Hepatic stellate cell (primary cell): ENCODE results near the gene FAM228B.
A peak's percentile ranks its signal among the peaks of the same experiment; 100 is the strongest.
"Not testable (repeated sequence)": the region's sequence is repeated elsewhere in the genome, so short reads cannot be mapped to it uniquely, and the experiment has no call there.

Experiments
- DNase-seq: peaks from one replicate; pipeline ENCODE4 v3.0.0; 2011; ENCODE audit warnings: low spot score

Gene FAM228B

DNA sequence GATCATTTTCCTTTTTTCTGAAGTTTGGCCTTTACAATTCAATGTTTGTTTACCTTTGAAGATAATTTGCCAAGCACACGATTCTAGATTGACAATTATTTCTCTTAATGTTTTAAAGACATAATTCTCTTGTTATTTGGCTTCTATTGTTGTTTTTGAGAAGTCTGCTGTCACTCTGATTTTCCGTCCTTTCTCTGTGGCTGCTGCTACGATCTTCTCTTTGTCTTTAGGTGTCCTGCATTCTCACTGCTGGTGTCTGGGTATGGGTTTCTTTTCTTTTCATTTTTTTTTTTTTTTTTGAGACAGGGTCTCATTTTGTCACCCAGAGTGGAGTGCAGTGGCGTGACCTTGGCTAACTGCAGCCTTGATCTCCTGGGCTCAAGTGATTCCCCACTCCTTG lies 36.4 kb downstream of the FAM228B start:
- no peak for DNase-seq

DNA sequence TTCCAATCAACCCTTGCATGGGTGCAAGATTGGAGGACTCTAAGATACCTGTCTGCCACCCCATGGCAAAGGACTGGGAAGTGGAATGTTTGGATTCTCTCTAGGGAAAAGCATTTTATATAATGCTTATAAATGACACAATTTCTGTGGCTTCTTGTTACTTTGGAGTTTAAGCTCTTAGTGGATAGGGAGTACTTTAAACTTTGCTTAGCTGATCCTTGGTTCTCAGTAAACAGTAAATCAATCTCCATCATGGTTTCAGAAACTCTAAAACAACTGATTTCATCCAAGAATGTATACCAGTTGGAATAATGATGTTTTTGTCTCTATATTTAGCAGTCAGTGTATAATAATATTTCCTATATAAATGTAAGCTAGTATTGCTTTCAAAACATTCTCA lies 37.5 kb downstream of the FAM228B start:
- DNase-seq = no peak

DNA sequence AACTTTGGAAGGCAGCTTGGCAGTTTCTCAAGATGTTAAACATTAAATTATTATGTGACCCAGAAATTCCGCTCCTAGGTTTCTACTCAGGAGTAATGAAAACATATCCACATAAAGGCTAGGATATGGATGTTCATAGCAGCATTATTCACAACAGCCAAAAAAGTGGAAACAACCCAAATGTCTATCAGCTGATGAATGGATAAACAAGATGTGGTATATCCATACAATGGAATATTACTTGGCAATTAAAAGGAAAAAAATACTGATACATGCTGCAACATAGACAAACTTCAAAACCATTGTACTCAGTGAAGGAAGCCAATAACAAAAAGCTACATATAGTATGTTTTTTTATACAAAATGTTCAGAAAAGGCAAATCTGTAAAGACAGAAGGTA lies 39.2 kb downstream of the FAM228B start:
- DNase-seq = no peak

DNA sequence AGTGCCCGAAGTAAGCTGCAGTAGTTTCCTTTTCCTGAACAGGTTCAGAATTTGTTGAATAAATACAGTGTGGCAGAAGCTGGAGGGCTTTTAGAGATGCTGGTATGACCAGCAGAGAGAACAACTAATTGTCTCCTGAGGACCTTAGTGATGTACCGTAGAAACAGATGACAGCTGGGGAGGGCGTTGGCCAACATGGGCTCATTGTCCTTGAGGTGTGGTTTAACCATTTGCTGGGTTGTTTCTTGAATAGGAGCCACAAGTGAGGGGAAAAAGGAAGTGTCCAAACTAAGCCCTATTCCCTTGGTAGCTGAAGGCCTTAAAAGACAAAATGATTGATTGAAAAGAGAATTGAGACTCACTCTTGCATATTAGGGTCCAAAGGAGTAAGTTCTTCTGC lies 39.9 kb downstream of the FAM228B start:
- DNase-seq = no peak

DNA sequence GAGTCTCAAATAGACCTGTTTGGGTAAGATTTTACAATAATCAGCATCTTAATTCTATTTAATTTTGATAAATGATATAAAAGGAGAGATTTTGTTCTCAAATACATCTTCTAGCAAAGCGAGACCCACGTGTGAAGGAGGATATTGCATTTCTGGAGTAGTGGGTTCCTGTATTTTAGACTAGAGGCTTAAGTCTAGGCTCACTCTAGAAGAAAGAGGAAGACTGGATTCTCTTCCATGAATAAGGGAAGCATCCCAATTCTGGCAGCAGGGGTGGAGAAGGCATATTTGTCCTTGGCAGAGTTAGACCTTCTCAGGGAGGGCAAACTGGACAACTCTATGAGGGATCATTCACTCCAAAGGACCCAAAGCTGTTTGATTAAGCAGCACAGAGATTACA lies 40.3 kb downstream of the FAM228B start:
- DNase-seq = no peak

DNA sequence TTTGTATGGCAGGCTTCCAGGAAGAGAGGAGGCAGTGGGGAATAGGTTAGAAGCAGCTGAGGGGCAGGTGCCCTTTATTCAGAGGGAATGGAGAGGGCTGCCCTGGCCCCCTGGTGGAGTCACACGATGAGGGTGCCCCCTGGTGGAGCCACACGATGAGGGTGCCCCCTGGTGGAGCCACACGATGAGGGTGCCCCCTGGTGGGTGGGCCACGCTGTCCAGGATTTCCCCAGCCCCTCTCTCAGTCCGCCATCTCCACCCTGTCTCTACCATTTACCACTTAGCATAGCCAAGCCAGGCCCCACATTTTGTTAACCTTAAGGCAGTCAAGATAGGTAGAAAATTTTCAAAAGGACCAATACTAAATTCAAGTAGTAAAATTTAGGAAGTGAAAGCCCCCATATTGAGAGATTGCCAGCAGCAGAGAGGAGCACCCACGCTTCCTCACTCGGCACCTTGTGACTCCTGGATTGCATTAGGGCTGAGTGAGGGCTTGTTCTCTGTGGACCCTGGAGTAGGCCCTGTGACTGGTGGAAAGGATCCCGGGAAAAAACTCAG lies 41.2 kb downstream of the FAM228B start:
- peak; percentile 11 for DNase-seq

DNA sequence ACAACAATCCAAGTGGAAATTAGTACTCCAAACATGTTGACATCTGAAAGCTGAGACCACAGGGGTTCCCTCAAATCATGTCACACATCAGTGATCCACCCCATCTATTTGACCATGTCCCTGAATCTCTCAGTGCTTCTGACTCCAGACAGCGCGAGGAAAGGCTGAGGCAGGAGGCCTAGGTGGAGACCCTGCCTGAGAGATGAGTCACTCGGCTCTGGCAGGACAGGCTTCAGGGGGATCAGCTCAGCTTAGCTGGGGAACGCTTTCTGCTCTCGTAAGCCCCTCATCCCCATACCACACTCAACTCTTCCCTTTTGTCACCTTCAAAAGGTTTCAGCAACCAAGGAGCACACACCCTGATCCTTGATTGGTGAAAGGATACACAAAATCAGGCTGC lies 45.8 kb downstream of the FAM228B start:
- no peak for DNase-seq

DNA sequence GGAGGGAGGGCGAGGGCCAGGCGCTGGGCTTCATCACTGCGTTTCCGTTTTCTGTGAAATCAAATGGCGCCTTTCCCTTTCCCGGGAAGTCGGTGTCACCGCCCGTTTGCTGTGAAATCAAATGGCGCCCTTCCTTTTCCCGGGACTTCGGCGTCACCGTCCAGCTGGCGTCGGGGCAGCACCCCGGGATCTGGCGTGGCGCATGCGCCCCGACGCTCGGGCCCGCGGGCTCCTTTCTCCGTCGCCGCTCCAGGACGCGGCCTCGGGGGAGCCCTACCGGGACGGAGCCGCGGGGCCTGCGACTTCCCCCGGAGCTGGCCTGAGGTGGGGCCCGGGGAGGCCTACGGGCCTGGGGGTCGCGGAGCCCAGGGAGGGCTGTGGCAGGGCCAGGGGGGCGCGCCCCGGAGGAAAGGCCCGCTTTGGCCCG lies 51.6 kb downstream of the FAM228B start, which contains the start of gene FAM228A:
Gene FAM228A, plus strand, starts transcription at position 203 of the 427 bp plus-strand sequence. CDS start 428 bp downstream, outside the sequence.
- DNase-seq = no peak

DNA sequence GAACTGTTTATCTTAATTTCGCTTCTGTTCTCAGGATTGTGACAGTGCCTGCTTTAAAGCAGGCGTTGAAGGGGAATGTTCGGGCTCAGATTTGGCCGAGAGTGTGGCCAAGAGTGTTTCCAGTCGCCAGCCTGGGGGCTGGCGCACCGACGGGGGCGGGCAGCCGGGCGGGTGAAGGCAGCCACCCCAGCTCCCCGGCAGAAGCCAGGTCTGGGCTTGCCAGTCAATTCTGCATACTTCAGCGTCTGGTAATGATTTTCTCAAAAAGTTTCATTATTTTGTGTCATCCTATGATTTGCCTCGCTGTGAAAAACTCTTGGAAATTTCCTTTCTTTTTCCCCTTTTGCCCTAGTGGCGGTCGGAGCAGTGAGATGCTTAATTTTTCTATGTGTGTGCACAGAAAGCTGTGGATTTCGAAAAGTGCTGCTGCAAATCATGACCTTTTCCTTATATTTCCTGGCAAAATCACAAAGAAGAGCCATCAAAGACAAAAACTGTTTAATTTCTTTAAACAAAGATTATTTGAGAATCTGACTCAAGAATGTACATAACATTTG lies 52.4 kb downstream of the FAM228B start:
- DNase-seq = peak; percentile 12

DNA sequence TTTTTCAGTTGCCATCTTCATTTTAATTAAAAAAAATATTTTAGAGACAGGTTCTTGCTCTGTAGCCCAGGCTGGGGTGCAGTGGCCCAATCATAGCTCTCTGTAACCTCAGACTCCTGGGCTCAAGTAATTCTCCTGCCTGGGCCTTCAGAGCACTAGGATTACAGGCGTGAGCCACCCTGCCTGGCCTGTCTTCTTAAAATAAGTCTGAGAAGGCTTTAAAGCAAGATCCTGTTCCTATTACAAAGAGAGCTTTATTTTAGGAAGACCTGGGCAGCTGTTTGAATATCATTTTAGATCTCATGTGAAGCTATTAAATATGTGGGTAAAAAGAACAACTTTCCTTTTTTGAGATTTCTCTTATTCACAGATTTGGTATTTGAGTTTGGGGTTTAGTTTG lies 53.1 kb downstream of the FAM228B start:
- no peak for DNase-seq

DNA sequence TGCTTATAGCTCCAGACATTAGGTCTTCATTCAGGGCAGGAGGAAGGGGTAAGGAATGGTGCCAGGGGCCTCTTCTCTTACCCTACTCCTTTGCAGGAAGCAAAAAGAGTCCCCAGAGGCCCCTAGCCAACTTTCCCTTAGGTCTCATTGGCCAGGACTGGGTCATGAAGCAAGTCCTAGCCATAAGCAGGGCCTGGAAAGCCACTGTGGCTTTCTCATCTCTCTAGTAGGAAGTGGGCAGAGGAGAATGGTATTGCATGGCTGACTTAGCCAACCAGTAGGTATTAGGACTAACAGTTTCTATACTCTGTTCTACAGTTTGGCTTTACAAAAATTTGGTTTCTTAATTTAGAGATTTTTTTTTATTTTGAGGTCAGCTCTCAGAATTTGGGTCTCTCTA lies 56.4 kb downstream of the FAM228B start:
- DNase-seq = no peak

DNA sequence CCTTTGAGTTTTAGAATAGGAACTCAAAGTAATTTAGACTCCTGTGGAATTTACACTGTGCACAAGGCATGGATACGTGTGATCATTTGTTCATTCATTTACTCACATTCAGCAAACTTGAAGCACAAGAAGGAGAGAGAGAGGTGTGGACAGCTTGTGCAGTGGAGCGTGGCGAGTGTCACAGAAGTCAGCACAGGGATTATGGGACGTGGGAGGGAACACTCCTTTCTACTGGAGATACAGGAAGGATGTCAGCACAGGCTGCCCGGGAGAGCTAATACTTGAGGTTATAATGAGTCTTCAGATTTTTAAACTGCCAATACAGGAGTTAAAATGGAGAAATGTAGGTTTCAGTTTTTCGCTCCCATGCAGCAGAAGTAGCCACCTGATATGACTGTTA lies 58.6 kb downstream of the FAM228B start:
- no peak for DNase-seq

DNA sequence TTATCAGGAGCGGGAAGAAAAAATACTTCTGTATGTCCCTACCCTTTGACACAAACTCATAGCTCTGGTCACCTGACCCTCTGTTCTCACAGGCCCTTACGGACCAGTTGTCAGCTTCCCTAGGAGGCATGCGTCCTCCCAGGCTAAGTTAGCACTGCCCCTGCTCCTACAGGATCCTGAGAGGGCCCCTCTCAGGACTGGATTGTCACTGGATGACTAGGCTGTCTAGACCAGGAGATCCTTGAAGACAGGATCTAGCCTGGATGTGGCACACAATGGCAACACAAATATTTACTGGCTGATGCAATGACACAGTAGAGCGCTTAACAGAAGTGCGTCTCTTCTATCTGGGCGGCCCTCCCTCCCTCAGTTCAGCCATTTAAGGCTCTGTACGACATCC lies 59.2 kb downstream of the FAM228B start:
- no peak for DNase-seq

DNA sequence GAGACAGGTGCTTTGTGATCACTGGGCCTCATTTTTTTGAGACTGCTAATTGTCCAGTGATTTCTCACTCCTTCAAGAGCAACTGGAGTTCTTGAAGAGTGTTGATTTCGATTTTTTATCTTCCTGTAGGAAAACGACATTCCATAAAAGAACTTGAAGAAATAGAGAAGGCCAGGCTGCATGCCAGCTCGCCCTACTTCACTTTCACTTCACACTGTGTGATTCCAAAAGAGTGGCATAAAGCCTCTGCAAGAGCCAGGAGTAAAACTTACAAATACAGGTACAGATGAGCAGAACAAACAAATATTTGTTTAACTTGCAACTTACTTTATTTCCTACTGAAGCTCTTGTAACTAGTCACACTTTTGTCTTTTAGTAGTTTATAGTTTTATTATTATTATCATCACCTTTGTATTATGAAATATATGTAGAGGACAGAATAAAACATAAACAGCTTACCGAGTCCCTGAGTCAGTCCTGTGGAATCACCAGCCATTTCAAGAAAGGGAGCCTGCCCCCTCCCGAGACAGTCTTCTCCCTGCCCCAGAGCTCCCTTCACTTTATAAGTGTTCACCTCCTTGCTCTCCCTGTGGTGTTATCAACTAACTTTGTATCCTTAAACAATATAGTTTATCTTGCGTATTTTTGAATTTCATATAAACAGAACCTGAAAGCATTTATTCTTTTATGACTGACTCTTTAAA lies 60.2 kb downstream of the FAM228B start:
- no peak for DNase-seq

DNA sequence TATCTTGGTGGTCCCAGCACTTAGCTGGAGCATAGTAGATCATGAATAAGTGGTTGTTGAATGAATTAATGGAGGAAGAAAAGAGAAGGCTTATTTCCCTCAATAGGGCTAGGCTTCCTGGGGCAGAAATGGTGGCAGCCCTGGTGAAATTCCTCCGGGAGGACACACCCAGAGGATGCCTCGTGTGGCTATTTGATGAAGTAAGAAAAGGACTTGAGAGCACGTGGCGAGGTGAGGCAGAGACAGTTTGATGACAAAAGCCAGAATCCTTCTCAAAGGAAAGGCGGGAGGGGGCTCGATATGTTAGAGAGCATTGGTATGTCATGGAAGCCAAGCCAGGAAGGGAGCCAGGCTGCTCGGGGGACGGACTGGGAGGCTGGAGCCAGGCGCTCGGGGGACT lies 66.3 kb downstream of the FAM228B start:
- DNase-seq = no peak

DNA sequence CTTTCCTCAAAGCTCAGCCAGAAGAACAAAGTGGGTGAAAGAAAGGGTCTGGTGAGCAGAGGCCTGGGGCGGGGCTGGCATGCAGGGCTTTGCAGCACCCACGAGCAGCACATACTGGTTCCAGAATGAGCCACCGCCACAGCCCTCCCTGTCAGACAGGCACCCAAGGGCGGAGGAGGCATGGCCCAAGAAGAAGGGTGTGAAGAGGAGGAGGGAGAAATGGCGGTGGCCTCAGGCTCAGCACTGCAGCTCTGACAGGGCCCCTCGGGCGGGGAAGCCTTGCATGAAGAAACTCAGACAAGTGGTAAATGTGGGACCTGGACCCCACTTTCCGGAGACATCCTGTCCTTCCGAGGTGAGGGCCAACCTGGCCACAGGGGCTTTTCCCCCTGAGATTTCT lies 67.2 kb downstream of the FAM228B start:
- DNase-seq = no peak

DNA sequence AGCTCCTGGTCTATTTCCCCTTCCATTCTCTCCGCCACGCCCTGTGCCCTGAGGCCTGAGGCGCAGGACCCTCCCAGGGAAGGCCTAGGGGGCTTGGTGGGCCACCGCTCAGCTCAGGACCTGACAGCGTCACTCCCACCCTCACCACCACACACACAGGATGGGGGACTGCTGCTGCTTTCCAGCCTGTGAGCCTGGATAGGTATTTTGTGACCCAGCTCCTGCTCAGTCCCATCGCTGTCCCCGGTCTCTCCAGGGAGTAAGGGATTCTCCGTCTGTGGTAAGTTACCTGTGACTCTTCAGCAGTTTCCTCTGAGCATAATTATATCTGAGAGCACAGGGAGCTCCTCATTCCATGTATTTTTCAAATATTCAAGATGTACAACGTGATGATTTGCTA lies 67.9 kb downstream of the FAM228B start:
- DNase-seq = no peak

DNA sequence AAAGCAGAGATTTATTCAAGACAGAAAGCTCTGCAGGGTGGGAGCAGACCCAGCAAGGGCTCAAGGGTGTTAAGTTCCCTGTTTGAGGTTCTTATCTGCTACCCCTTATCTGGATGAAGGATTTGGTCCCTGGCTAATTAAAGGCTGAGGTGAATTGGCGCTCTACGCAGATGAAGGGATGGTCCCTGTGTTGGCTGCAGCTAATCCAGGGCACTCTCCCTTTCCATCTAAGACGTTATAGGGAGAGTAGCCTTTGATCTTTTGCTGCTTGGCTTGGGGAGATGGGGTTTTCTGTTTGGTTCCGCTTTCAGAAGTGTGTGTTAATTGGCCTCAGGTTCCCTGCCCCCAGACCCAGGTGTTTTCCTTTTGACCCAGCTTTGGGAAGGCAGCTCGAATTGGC lies 68.6 kb downstream of the FAM228B start:
- no peak for DNase-seq

DNA sequence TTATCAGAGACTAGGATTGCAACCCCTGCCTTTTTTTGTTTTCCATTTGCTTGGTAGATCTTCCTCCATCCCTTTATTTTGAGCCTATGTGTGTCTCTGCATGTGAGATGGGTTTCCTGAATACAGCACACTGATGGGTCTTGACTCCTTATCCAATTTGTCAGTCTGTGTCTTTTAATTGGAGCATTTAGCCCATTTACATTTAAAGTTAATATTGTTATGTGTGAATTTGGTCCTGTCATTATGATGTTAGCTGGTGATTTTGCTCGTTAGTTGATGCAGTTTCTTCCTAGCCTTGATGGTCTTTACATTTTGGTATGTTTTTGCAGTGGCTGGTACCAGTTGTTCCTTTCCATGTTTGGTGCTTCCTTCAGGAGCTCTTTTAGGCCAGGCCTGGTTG lies 73.9 kb downstream of the FAM228B start:
- DNase-seq = not testable (repeated sequence)

DNA sequence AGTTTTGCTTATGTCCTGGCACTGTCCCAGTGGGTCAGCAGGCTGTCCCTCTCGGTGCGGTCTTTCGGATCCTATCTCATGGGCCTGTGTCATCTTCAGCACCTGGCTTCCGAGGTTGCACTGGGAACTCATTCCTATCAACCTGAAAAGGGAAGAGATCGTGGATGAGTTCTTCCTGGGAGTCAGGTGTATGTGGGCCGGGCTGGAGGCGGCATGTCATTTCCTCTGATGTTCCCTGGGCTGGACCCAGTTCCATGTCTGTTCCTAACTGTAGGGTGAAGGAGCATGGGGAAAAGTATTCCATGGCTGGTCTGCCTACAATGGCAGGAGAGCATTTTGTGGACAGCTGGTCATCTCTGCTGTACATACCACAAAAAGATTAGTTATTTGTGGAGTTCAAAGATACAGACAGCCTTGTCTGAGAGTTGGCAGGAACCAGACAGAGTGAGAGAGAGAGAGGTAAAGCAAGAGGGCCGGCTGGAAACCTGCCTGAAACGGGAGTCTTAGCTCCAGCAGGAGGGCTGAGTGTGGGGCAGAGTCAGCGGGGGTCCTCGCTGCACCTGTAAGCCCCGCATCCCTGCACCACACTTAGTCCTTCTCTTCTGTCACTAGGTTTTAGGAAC lies 76.8 kb downstream of the FAM228B start:
- no peak for DNase-seq

DNA sequence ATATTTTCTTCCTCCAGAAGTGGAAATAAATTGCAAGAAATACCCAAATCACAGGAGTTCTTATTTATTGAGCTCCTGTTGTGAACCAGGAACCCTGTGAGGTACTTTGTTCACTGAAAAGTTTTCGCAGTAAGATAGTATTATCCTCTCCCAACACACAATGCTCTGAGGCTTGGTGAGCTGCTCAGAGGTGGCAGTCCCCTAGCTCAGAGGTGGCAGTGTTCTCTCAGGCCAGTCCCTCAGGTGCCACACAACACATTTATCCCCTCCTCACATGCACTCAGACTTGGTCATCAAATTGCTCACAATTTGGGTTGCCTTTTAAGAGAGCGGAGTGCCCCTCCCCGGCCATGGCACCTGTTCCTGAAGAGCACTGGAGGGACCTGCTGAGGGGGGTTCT lies 77.5 kb downstream of the FAM228B start:
- no peak for DNase-seq

DNA sequence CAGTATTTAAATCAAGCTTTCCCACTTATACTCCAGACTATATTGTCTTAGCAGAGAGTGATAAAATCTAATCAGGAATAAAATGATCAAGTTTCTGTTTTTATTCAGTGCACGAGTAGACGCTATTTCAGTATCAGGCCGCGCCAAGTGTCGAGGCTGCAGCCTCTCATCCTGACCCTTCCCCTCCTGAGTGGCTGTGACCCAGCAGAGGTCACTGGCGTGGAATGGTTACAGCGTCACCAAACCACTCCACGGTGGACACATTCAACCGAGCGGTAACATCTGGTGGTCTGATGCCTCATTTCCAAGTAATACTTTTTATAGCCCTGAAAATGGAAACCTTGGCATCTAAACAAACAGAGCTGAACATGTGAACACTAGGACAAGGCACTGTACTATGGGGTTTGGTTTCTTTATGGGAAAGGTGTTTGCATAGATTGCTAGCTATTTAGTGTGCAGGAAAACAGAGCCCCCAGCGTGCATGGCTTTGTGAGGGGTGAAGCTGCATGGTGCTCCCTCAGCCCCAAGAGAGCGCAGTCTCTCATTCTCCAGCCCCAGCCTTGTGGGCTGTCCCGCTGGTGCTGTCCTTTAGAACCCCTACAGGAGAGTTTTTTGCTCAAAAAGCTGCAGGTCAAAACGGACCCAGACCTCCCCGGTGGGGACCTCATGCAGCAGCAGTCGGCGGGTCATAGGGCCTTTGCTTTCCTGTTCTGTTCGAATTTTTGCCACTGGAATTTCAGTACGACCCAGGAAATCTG lies 79.9 kb downstream of the FAM228B start:
- no peak for DNase-seq

DNA sequence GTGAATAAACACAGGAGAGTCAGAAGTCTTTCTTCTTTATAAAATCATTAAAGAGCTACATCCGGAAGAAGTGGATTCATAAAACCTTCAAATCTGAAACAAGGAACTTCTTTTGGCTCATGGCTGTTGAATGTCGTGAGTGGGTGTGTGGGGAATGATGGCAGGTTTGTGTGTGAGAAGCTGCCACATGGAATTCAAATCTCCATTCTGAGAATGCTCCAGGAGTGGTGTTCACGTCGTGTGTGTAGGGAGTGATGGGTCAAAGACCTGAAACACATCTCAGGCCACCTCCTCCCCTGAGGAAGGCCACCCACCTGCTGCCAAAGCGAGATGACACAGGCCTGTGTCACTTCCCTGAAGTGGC lies 80.5 kb downstream of the FAM228B start:
- no peak for DNase-seq
